WTC11 (cell line): ENCODE data around the gene TIAL1.

Source experiments
- E2F4 ChIP-seq: sonication (generic); formaldehyde crosslinking; IDR thresholded peaks from 2 replicates; pipeline ENCODE4 v1.8.1; 2022; ENCODE audit warnings: low read depth, mild to moderate bottlenecking, moderate library complexity, missing genetic modification reagents, borderline replicate concordance
- TF ChIP-seq, protein P1 (sequence below): fragments of 200-600 bp; IDR thresholded peaks from 2 replicates; pipeline ENCODE4 v1.8.0; 2022; ENCODE audit warnings: antibody characterized with exemption

GRCh38 chr10:119633538-119634218, 36.9 kb upstream of the TIAL1 start:
- no peak for TF ChIP-seq E2F4
- TF ChIP-seq, protein P1, sequence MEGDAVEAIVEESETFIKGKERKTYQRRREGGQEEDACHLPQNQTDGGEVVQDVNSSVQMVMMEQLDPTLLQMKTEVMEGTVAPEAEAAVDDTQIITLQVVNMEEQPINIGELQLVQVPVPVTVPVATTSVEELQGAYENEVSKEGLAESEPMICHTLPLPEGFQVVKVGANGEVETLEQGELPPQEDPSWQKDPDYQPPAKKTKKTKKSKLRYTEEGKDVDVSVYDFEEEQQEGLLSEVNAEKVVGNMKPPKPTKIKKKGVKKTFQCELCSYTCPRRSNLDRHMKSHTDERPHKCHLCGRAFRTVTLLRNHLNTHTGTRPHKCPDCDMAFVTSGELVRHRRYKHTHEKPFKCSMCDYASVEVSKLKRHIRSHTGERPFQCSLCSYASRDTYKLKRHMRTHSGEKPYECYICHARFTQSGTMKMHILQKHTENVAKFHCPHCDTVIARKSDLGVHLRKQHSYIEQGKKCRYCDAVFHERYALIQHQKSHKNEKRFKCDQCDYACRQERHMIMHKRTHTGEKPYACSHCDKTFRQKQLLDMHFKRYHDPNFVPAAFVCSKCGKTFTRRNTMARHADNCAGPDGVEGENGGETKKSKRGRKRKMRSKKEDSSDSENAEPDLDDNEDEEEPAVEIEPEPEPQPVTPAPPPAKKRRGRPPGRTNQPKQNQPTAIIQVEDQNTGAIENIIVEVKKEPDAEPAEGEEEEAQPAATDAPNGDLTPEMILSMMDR, result no peak
